ENCODE measurements around the gene SLIT2.

GRCh38 chr4:20271950-20272349, 20.2 kb downstream of the SLIT2 start:
- TF ChIP-seq EZH2 (IDR thresholded peaks at IDR 0.05; ENCODE audit: borderline replicate concordance, insufficient read depth, low read length, poor library complexity, severe bottlenecking): no peak
- no peak for TF ChIP-seq CTCF (IDR thresholded peaks at IDR 0.05; ENCODE audit: poor library complexity, severe bottlenecking)
- TF ChIP-seq TAF1 (IDR thresholded peaks at IDR 0.05; ENCODE audit: low read depth): no peak
- no peak for TF ChIP-seq REST (IDR thresholded peaks at IDR 0.05; ENCODE audit: borderline replicate concordance)
- TF ChIP-seq POLR2AphosphoS5 (IDR thresholded peaks at IDR 0.05): no peak
- no peak for TF ChIP-seq RAD21 (conservative IDR thresholded peaks at IDR 0.05)
- TF ChIP-seq MXI1 (conservative IDR thresholded peaks at IDR 0.05; ENCODE audit: poor library complexity, severe bottlenecking): no peak
- no peak for TF ChIP-seq EP300 (conservative IDR thresholded peaks at IDR 0.05; ENCODE audit: poor library complexity, severe bottlenecking)
- no peak for TF ChIP-seq SMC3 (conservative IDR thresholded peaks at IDR 0.05; ENCODE audit: poor library complexity)
